ENCODE data around the gene XRCC4. TPM values are rescaled to one million over a fixed set of nuclear protein-coding genes. Genes with fewer than 3 reads are reported as not detected.
"Not testable (repeated sequence)": the region's sequence is repeated elsewhere in the genome, so short reads cannot be mapped to it uniquely, and the experiment has no call there.

XRCC4 gene
- total and polyA plus RNA-seq, 9 of the 15 experiments (the other 6 are each of a cell fraction or from before 2014, with no cell fraction given) = 13.6 to 61.6 (median 22.4) TPM

DNA sequence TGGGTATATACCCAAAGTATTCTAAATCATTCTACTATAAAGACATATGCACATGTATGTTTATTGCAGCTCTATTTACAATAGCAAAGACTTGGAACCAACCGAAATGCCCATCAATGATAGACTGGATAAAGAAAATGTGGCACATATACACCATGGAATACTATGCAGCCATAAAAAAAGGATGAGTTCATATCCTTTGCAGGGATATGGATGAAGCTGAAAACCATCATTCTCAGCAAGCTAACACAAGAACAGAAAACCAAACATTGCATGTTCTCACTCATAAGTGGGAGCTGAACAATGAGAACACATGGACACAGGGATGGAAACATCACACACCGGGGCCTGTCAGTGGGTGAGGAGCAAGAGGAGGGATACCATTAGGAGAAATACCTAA, 180.3 kb downstream of the XRCC4 start:
- in situ Hi-C loops (cut with MboI); FAIRE-seq; DNase-seq (ENCODE audit: extremely low read depth in 1 of 4, low spot score in 3 of 4); CTCF ChIA-PET (ENCODE audit: low intra/inter-chr PET ratio); H3K4me1 ChIP-seq (replicated peaks in 1 of 2; ENCODE audit: control insufficient read depth in 2 of 2, insufficient read depth in 2 of 2, low read length in 2 of 2); H4K20me1 ChIP-seq (replicated peaks; ENCODE audit: control insufficient read depth, insufficient read depth, low read length); intact Hi-C loops (cut with micrococcal nuclease); H3K79me2 ChIP-seq (ENCODE audit: control insufficient read depth, insufficient read depth, low read length); H3K4me3 ChIP-seq; H3K27me3 ChIP-seq (ENCODE audit: control insufficient read depth in 2 of 2, insufficient read depth in 2 of 2, low read length in 2 of 2); H3K9me1 ChIP-seq (ENCODE audit: control insufficient read depth, insufficient read depth, low read length); BruUV-seq (replicated peaks); H3K4me2 ChIP-seq (ENCODE audit: insufficient read depth, low read length); H3K9me3 ChIP-seq (replicated peaks; ENCODE audit: control insufficient read depth, insufficient read depth, low read depth, low read length); H3K27ac ChIP-seq (ENCODE audit: extremely low read depth, low read depth, low read length); ATAC-seq; H2AFZ ChIP-seq (ENCODE audit: low read depth, low read length); H3K9ac ChIP-seq (ENCODE audit: insufficient read depth in 1 of 2, low read depth in 2 of 2, low read length in 2 of 2); H3K36me3 ChIP-seq (ENCODE audit: control insufficient read depth, insufficient read depth, low read length); POLR2A ChIA-PET: not testable (repeated sequence)
- 76% methylated on average over 2 of the region's 2 CpGs for WGBS (ENCODE audit: insufficient coverage, low coverage, missing lambda C conversion rate)
- TF ChIP-seq ZNF146 (CRISPR knock-in tag; IDR thresholded peaks at IDR 0.05; ENCODE audit: unreplicated experiment) = peak; percentile 30

DNA sequence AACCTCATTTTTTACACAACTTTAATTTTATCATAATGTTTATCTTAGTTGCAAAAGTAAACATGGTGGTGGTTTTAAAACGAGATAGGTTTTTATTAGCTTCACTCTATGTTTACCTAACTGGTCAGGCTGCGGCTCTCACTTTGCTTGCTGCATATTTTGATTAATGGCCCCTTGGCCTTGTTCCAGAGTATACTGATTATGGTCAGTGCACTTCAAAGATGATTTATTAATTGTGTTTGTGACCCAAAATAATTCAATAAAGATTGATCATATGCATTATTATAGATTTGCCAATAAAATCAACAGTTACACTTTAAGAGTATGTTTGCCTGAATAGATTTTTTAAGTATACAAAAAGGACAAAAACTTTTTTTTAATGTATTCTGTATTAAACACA, 188.0 kb downstream of the XRCC4 start:
- ATAC-seq = no peak
- peak in 1 of 4 experiments; percentile 24 for DNase-seq (ENCODE audit: extremely low read depth in 1 of 4, low spot score in 3 of 4)
- no peak overlapping the region for H3K4me3 ChIP-seq
- no peaks in the 10 kb centered on the region for H3K4me1 ChIP-seq (replicated peaks in 1 of 2; ENCODE audit: control insufficient read depth in 2 of 2, insufficient read depth in 2 of 2, low read length in 2 of 2)
- H3K79me2 ChIP-seq (ENCODE audit: control insufficient read depth, insufficient read depth, low read length) = no peaks in the 10 kb centered on the region
- in situ Hi-C loops (cut with MboI) (no loop called here), intact Hi-C loops (cut with micrococcal nuclease) (no loop called here)
- WGBS (ENCODE audit: insufficient coverage, low coverage, missing lambda C conversion rate) = 5% methylated on average over 2 of the region's 2 CpGs
- H3K9me3 ChIP-seq (replicated peaks; ENCODE audit: control insufficient read depth, insufficient read depth, low read depth, low read length) = no peaks in the 10 kb centered on the region
- no peak overlapping the region for H2AFZ ChIP-seq (ENCODE audit: low read depth, low read length)
- no peaks in the 10 kb centered on the region for H3K36me3 ChIP-seq (ENCODE audit: control insufficient read depth, insufficient read depth, low read length)
- H3K27ac ChIP-seq (ENCODE audit: extremely low read depth, low read depth, low read length) = no peak overlapping the region
- H3K9ac ChIP-seq (ENCODE audit: insufficient read depth in 1 of 2, low read depth in 2 of 2, low read length in 2 of 2) = no peak overlapping the region
- BruUV-seq (replicated peaks) = no TSS peak
- ChIA-PET CTCF (ENCODE audit: low intra/inter-chr PET ratio) (no interaction called here), POLR2A (interaction anchor here (1.0 kb wide), 1 partner anchor 15 kb away, joined by 4 read pairs; no protein-coding TSS in a partner anchor)
- no peaks in the 10 kb centered on the region for H3K9me1 ChIP-seq (ENCODE audit: control insufficient read depth, insufficient read depth, low read length)
- H4K20me1 ChIP-seq (replicated peaks; ENCODE audit: control insufficient read depth, insufficient read depth, low read length) = no peaks in the 10 kb centered on the region
- no peak overlapping the region for H3K4me2 ChIP-seq (ENCODE audit: insufficient read depth, low read length)
- FAIRE-seq = no peak
- no peaks in the 10 kb centered on the region for H3K27me3 ChIP-seq (ENCODE audit: control insufficient read depth in 2 of 2, insufficient read depth in 2 of 2, low read length in 2 of 2)
- 0 out of 4 replicates have a peak, but pooled peaks of 1 of the 2 experiments have one; percentile 27 for TF ChIP-seq FOXK2 (conservative IDR thresholded peaks at IDR 0.05 in 1 of 2, IDR thresholded peaks at IDR 0.05 in 1 of 2; ENCODE audit: low read depth in 2 of 2)
- TF ChIP-seq, protein P1, sequence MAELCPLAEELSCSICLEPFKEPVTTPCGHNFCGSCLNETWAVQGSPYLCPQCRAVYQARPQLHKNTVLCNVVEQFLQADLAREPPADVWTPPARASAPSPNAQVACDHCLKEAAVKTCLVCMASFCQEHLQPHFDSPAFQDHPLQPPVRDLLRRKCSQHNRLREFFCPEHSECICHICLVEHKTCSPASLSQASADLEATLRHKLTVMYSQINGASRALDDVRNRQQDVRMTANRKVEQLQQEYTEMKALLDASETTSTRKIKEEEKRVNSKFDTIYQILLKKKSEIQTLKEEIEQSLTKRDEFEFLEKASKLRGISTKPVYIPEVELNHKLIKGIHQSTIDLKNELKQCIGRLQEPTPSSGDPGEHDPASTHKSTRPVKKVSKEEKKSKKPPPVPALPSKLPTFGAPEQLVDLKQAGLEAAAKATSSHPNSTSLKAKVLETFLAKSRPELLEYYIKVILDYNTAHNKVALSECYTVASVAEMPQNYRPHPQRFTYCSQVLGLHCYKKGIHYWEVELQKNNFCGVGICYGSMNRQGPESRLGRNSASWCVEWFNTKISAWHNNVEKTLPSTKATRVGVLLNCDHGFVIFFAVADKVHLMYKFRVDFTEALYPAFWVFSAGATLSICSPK (IDR thresholded peaks at IDR 0.05; ENCODE audit: borderline replicate concordance) = no peak
- TF ChIP-seq POLR3A (IDR thresholded peaks at IDR 0.05; ENCODE audit: borderline replicate concordance, extremely low read depth, insufficient read depth, insufficient read length) = no peak
- TF ChIP-seq FOXJ2 (tag; IDR thresholded peaks at IDR 0.05) = peak; percentile 91
- TF ChIP-seq ARID1B (IDR thresholded peaks at IDR 0.05) = 0 out of 2 replicates have a peak, but pooled peaks have one; percentile 22
- TF ChIP-seq FOXA3 (CRISPR knock-in tag; conservative IDR thresholded peaks at IDR 0.05 in 1 of 2, IDR thresholded peaks at IDR 0.05 in 1 of 2) = peak in 1 of 2 experiments; percentile 99; a peak in 2 of 4 replicates
- TF ChIP-seq, protein P2, sequence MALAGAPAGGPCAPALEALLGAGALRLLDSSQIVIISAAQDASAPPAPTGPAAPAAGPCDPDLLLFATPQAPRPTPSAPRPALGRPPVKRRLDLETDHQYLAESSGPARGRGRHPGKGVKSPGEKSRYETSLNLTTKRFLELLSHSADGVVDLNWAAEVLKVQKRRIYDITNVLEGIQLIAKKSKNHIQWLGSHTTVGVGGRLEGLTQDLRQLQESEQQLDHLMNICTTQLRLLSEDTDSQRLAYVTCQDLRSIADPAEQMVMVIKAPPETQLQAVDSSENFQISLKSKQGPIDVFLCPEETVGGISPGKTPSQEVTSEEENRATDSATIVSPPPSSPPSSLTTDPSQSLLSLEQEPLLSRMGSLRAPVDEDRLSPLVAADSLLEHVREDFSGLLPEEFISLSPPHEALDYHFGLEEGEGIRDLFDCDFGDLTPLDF (CRISPR knock-in tag; IDR thresholded peaks at IDR 0.05) = no peak
- TF ChIP-seq RCOR1 (IDR thresholded peaks at IDR 0.05; ENCODE audit: borderline replicate concordance in 1 of 2, low read depth in 2 of 2, low read length in 2 of 2) = 0 out of 4 replicates have a peak, but pooled peaks of 1 of the 2 experiments have one; percentile 42
- TF ChIP-seq, protein P3, sequence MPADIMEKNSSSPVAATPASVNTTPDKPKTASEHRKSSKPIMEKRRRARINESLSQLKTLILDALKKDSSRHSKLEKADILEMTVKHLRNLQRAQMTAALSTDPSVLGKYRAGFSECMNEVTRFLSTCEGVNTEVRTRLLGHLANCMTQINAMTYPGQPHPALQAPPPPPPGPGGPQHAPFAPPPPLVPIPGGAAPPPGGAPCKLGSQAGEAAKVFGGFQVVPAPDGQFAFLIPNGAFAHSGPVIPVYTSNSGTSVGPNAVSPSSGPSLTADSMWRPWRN (IDR thresholded peaks at IDR 0.05; ENCODE audit: low read depth) = peak; percentile 85; the same call in 1 of the 2 replicates
- no peak for TF ChIP-seq KDM2B (CRISPR knock-in tag; IDR thresholded peaks at IDR 0.05)
- no peak for TF ChIP-seq CBFB (CRISPR knock-in tag; IDR thresholded peaks at IDR 0.05)
